Caco-2 (cell line): ENCODE measurements around the gene SDR42E1. TPM values are rescaled to one million over a fixed set of nuclear protein-coding genes. Genes with fewer than 3 reads are reported as not detected.
"Not testable (repeated sequence)": the region's sequence is repeated elsewhere in the genome, so short reads cannot be mapped to it uniquely, and the experiment has no call there.

Experiments used
- BruUV-seq: library from RNA; stranded (reverse); fragments of 400-500 nt; replicated peaks from 2 replicates; lab custom pipeline; 2021; lab: Mats Ljungman, UMichigan
- CTCF ChIA-PET: fragments of 300-600 bp; sonication (Branson Sonifier 250); formaldehyde crosslinking; loops from one replicate; lab custom pipeline; 2022; ENCODE audit warnings: antibody characterized with exemption; lab: Charles Lee
- POLR2A ChIA-PET: fragments of 300-600 bp; sonication (Branson Sonifier 250); formaldehyde crosslinking; loops from one replicate; lab custom pipeline; 2022; ENCODE audit warnings: antibody characterized with exemption; lab: Charles Lee
- DNase-seq, 2 experiments: peaks; one replicate each; pipeline versions ENCODE4 v3.0.0 to v3.0.0-alpha.2; 2020 to 2022
- H3K27me3 ChIP-seq: replicated peaks from 2 replicates; pipeline ENCODE4 v1.6.0; 2011; ENCODE audit warnings: low read length; ENCODE audit not compliant: control insufficient read depth, insufficient read depth
- H3K36me3 ChIP-seq: 2 replicates; pipeline ENCODE4 v1.5.1; 2011; ENCODE audit warnings: low read length; ENCODE audit not compliant: control insufficient read depth, insufficient read depth
- H3K4me1 ChIP-seq: fragments of 250-450 bp; sonication (Bioruptor Pico); 2 replicates; pipeline ENCODE4 v1.5.1; 2020; ENCODE audit warnings: mild to moderate bottlenecking
- H3K4me3 ChIP-seq: 2 replicates; pipeline ENCODE4 v1.5.1; 2011; ENCODE audit warnings: low read depth, mild to moderate bottlenecking, control low read depth, low read length
- H3K9me3 ChIP-seq: fragments of 250-450 bp; sonication (Bioruptor Pico); 2 replicates; pipeline ENCODE4 v1.5.1; 2020; ENCODE audit warnings: mild to moderate bottlenecking, moderate library complexity
- H3K27ac Mint-ChIP-seq: one replicate; pipeline ENCODE4 v1.8.0; 2022; ENCODE audit warnings: mixed read lengths; ENCODE audit not compliant: unreplicated experiment
- H3K27me3 Mint-ChIP-seq: one replicate; pipeline ENCODE4 v1.8.0; 2022; ENCODE audit warnings: mixed read lengths; ENCODE audit not compliant: insufficient read depth, unreplicated experiment
- H3K36me3 Mint-ChIP-seq: one replicate; pipeline ENCODE4 v1.8.0; 2022; ENCODE audit warnings: mild to moderate bottlenecking, mixed read lengths; ENCODE audit not compliant: insufficient read depth, unreplicated experiment
- H3K4me1 Mint-ChIP-seq: one replicate; pipeline ENCODE4 v1.8.0; 2022; ENCODE audit warnings: low read depth, mixed read lengths; ENCODE audit not compliant: unreplicated experiment
- H3K4me3 Mint-ChIP-seq: one replicate; pipeline ENCODE4 v1.8.0; 2022; ENCODE audit warnings: mild to moderate bottlenecking, moderate library complexity, mixed read lengths; ENCODE audit not compliant: unreplicated experiment
- H3K9me3 Mint-ChIP-seq: one replicate; pipeline ENCODE4 v1.8.0; 2022; ENCODE audit warnings: mixed read lengths; ENCODE audit not compliant: unreplicated experiment
- intact Hi-C: fragments of 100-400 bp; cut with micrococcal nuclease; formaldehyde crosslinking; loops from one replicate; pipeline ENCODE4 v1.10.0; 2022; ENCODE audit not compliant: unreplicated experiment
- total RNA-seq: library from RNA; stranded (reverse); gene quantifications from 2 replicates; pipeline ENCODE4 v1.2.3, GENCODE V29; 2022
- TF ChIP-seq, protein P1 (sequence below), 2 experiments: fragments of 200-600 bp in 1 of 2; IDR thresholded peaks; 1 replicate in 1 of 2; 2 replicates in 1 of 2; pipeline versions ENCODE4 v1.5.1 to v1.8.0; 2011 to 2022; ENCODE audit warnings: antibody characterized with exemption in 1 of 2, control low read depth in 1 of 2, inconsistent platforms in 1 of 2, low read depth in 1 of 2, low read length in 1 of 2, mild to moderate bottlenecking in 1 of 2, moderate library complexity in 1 of 2; ENCODE audit not compliant: insufficient read depth in 1 of 2, severe bottlenecking in 1 of 2, unreplicated experiment in 1 of 2

SDR42E1 gene
- total RNA-seq, 1 experiment from 2014 or later = 5.3 TPM

DNA sequence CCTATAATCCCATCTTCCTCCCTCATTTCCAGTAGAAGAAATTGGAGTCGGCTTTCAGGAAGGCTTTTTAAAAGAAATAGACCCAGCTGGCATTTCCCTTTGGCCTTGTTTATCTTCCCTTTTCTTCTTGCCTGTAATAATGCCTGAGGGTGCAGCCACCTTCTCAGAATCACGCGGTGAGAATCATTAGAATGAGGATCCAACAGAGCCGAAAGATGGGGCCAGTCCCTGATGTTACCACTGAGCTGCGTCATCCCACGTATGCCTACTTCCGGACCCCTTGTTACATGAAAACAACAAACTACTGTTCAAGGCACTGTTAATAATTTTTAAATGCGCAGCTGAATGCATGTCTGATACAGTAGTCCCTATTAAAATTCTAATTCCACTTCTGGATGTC, 24.1 kb downstream of the SDR42E1 start:
- no peak for DNase-seq
- no TSS peak for BruUV-seq
- H3K27me3 ChIP-seq = no peaks in the 10 kb centered on the region; the same call in 1 of the 2 replicates
- ChIA-PET POLR2A (no interaction called here), CTCF (interaction anchor here (0.9 kb wide), 1 partner anchor 243 kb away, joined by 3 read pairs; no protein-coding TSS in a partner anchor)
- no peaks in the 10 kb centered on the region for H3K36me3 ChIP-seq
- H3K9me3 Mint-ChIP-seq = no peaks in the 10 kb centered on the region
- H3K4me3 ChIP-seq = no peak overlapping the region
- H3K4me1 Mint-ChIP-seq = peaks cover 12% of the 10 kb centered on the region
- intact Hi-C loops = no loop called here
- no peak overlapping the region for H3K4me3 Mint-ChIP-seq
- peaks cover 16% of the 10 kb centered on the region for H3K4me1 ChIP-seq
- H3K9me3 ChIP-seq = no peaks in the 10 kb centered on the region
- H3K27ac Mint-ChIP-seq = no peak overlapping the region
- H3K27me3 Mint-ChIP-seq = peaks cover 2% of the 10 kb centered on the region
- H3K36me3 Mint-ChIP-seq = no peaks in the 10 kb centered on the region
- TF ChIP-seq, protein P1, sequence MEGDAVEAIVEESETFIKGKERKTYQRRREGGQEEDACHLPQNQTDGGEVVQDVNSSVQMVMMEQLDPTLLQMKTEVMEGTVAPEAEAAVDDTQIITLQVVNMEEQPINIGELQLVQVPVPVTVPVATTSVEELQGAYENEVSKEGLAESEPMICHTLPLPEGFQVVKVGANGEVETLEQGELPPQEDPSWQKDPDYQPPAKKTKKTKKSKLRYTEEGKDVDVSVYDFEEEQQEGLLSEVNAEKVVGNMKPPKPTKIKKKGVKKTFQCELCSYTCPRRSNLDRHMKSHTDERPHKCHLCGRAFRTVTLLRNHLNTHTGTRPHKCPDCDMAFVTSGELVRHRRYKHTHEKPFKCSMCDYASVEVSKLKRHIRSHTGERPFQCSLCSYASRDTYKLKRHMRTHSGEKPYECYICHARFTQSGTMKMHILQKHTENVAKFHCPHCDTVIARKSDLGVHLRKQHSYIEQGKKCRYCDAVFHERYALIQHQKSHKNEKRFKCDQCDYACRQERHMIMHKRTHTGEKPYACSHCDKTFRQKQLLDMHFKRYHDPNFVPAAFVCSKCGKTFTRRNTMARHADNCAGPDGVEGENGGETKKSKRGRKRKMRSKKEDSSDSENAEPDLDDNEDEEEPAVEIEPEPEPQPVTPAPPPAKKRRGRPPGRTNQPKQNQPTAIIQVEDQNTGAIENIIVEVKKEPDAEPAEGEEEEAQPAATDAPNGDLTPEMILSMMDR (IDR thresholded peaks at IDR 0.05; ENCODE audit: insufficient read depth in 1 of 2, low read depth in 1 of 2, low read length in 1 of 2, severe bottlenecking in 1 of 2, unreplicated experiment in 1 of 2) = no peak

DNA sequence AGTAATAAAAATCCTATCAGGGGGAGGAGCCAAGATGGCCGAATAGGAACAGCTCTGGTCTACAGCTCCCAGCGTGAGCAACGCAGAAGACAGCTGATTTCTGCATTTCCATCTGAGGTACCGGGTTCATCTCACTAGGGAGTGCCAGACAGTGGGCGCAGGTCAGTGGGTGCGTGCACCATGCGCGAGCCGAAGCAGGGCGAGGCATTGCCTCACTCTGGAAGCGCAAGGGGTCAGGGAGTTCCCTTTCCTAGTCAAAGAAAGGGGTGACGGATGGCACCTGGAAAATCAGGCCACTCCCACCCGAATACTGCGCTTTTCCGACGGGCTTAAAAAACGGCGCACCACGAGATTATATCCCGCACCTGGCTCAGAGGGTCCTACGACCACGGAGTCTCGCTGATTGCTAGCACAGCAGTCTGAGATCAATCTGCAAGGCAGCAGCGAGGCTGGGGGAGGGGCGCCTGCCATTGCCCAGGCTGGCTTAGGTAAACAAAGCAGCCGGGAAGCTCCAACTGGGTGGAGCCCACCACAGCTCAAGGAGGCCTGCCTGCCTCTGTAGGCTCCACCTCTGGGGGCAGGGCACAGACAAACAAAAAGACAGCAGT, 33.8 kb downstream of the SDR42E1 start:
- BruUV-seq, H3K9me3 Mint-ChIP-seq, POLR2A ChIA-PET, H3K36me3 Mint-ChIP-seq, H3K4me1 Mint-ChIP-seq, intact Hi-C loops, H3K4me1 ChIP-seq, H3K9me3 ChIP-seq, H3K36me3 ChIP-seq, H3K27me3 Mint-ChIP-seq, H3K27me3 ChIP-seq: not testable (repeated sequence)
- Mint-ChIP-seq H3K27ac (peak overlapping the region; percentile 66), H3K4me3 (peak overlapping the region; percentile 86)
- peak; percentile 50 to 51 for DNase-seq
- CTCF ChIA-PET = interaction anchor here (0.6 kb wide), 1 partner anchor 20 kb away, joined by 3 read pairs; no protein-coding TSS in a partner anchor
- peak overlapping the region; percentile 39 for H3K4me3 ChIP-seq

DNA sequence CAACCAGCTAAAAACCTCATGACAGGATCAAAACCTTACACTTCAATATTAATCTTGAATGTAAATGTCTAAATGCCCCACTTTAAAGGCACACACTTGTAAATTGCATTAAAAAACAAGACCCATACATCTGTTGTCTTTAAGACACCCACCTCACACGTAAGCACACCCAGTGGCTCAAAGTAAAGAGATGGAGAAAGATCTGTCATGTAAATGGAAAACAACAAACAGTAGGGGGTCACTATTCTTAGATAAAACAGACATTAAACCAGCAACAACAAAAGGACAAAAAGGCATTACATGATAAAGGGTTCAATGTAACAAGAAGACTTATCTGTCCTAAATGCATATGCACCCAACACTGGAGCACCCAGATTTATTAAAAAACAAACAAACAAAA, 35.6 kb downstream of the SDR42E1 start:
- peaks cover 21% of the 10 kb centered on the region for H3K9me3 Mint-ChIP-seq
- peaks cover 4% of the 10 kb centered on the region; the same call in 1 of the 2 replicates for H3K4me1 ChIP-seq
- no peaks in the 10 kb centered on the region for H3K4me1 Mint-ChIP-seq
- POLR2A ChIA-PET = no interaction called here
- H3K4me3 Mint-ChIP-seq = no peak overlapping the region
- CTCF ChIA-PET = no interaction called here
- intact Hi-C loops = no loop called here
- BruUV-seq = no TSS peak
- no peaks in the 10 kb centered on the region for H3K36me3 ChIP-seq
- H3K4me3 ChIP-seq = no peak overlapping the region
- no peaks in the 10 kb centered on the region; the same call in 1 of the 2 replicates for H3K9me3 ChIP-seq
- TF ChIP-seq, protein P1 (IDR thresholded peaks at IDR 0.05; ENCODE audit: insufficient read depth in 1 of 2, low read depth in 1 of 2, low read length in 1 of 2, severe bottlenecking in 1 of 2, unreplicated experiment in 1 of 2) = no peak
- H3K27me3 Mint-ChIP-seq = no peaks in the 10 kb centered on the region
- no peak overlapping the region for H3K27ac Mint-ChIP-seq
- H3K27me3 ChIP-seq = no peaks in the 10 kb centered on the region
- no peaks in the 10 kb centered on the region for H3K36me3 Mint-ChIP-seq
- DNase-seq = no peak
